HG03039 (cell line): ENCODE data around the gene SBNO2.

Experiments
- ATAC-seq: cut with Tn5 transposase; IDR thresholded peaks from one replicate; pipeline ENCODE4 v1.9.1; 2021; ENCODE audit warnings: mild to moderate bottlenecking, moderate library complexity; ENCODE audit not compliant: unreplicated experiment

Gene SBNO2

GRCh38 chr19:1093330-1093729 is 80.7 kb downstream of the SBNO2 start:
- no peak for ATAC-seq

GRCh38 chr19:1091544-1092175 is 82.4 kb downstream of the SBNO2 start:
- ATAC-seq = no peak

DNA sequence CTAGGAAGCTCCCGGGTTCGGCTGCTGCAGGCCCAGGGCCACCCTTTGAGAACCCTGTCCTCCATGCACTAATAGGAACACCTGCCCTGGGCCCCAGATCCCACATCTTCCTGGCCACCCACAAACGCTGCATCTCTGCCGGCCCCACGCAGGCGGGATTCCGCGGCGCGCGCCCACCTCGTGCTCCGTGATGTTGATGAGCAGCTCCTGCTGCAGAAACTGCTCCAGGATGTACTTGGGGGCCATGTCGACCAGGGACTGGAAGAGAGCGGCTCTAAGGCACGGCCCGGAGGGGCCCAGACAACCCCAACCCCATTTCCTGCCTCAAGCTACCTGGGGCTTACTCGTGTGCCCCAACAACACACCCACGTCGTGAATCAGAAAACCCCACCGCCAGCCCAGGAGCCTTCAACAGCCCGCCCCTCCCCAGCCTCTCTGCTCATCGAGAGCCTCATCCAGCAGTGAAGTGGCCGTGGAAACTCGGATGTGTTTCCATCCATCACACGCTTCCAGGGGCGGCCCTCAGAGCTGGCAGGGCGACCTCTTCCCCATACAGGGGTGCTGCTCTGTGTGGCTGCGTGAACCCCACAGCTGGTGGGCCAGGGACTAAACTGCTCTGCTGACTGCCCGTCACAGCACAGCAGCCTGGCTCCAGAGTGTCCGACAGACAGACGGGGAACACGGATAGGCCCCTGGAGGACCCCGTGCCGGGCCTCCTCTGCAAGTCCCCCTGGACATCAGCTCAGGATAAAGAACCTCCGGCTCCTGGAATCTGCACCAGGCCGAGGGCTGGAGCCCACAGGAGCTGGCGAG is 83.1 kb downstream of the SBNO2 start:
- ATAC-seq = no peak

- ATAC-seq = no peak
Measured at GRCh38 chr19:1089891-1090290, 84.2 kb downstream of the SBNO2 start.

- no peak for ATAC-seq
Measured at GRCh38 chr19:1089126-1089771, 84.8 kb downstream of the SBNO2 start.

DNA sequence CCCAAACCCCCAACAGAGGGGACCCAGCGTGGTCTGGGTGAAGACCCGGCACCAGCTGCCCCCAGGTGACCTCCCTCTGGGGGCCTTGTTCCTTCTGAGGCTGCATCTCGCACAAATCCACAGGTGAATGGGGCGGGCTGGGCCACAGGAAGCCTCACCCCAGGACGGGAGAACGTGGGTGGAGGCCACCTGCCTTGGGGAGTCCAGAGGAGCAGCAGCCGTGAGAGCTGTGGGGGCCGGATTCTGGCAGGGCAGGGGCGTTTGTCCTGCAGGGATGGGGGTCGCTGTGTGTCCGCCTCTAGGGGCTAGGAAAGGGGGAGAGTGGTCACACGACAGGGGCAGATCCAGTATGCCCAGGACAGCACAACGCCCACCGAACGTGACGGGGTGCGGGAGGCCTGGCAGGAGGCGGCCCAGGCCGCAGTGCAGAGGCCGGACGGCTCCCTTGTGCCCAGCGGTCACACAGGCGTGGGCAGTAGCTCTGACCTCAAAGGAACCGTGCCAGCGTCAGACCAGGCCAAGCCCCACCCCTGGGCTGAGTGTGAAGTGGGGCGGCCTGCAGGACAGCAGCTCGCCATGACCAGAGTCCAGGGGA is 85.6 kb downstream of the SBNO2 start:
- ATAC-seq = no peak

GRCh38 chr19:1087813-1088415 is 86.2 kb downstream of the SBNO2 start:
- no peak for ATAC-seq

GRCh38 chr19:1086613-1087012 is 87.5 kb downstream of the SBNO2 start:
- no peak for ATAC-seq

GRCh38 chr19:1085676-1086442 is 88.2 kb downstream of the SBNO2 start:
- ATAC-seq = no peak

- ATAC-seq = no peak
Measured at GRCh38 chr19:1085053-1085658, 88.9 kb downstream of the SBNO2 start.

GRCh38 chr19:1084024-1084868 is 89.8 kb downstream of the SBNO2 start:
- no peak for ATAC-seq

DNA sequence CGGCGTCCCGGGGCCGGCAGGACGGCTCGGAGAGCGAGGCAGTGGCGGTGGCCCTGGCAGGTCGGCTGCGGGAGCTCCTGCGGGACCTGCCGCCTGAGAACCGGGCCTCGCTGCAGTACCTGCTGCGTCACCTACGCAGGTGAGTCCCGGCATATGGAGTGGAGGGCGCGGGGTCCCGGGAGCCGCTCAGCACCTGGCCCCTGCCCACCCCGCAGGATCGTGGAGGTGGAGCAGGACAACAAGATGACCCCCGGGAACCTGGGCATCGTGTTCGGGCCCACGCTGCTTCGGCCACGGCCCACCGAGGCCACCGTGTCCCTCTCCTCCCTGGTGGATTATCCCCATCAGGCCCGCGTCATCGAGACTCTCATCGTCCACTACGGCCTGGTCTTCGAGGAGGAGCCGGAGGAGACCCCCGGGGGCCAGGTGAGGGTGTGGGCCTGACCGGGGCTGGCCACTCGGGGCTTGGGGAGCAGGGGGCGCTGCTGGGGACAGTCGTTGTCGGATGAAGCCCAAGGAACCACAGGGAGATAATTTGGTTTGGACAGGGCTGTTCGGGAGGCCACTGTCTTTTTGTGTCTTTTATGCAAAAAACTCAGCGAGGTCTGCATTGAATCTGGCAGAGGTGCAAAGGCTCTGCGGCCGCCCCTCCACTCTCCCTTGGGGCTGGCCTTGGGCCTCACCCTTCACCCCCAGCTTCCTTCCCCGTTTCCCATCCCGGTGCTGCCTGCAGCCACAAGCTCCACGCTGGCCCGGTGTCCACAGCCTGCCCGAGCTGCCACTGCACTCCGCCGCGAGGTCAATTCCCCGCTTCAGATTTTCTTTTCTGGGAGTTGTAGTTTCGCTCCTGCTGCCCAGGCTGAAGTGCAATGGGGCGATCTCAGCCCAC is 90.9 kb downstream of the SBNO2 start:
- no peak for ATAC-seq

DNA sequence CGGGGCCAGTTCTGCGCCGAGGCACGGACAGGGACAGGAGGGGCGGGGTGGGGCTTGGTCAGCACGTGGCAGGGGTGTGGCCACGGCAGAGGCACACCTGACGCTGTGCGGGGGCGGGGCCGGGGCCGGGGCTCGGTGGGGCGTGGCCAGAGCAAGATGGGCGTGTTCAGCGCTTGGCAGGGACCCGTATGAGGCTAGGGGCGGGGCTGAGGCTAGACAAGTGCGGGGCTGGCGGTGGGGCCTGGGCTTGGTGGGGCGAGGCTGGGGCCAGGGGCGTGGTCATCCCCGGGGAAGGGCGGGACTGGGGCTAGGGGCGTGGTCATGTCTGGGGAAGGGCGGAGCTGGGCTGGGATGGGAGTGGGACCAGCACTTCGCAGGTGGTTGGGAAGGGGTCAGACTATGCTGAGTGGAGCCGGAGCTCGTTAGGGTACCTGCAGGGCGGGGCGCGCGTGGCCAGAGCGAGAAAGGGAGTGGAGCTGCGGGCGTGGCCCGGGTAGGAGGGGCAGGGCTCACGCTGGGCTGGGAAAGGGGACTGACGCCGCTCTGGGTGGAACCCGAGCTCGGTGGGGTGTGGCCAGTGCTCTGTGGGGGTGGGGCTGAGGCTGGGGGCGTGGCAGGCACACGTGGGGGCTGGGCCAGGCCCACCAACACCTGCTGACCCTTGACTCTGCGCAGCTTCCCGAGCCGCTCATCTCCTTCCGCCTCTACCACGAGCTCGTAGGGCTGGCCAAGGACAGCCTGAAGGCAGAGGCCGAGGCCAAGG is 91.7 kb downstream of the SBNO2 start:
- ATAC-seq = no peak

DNA sequence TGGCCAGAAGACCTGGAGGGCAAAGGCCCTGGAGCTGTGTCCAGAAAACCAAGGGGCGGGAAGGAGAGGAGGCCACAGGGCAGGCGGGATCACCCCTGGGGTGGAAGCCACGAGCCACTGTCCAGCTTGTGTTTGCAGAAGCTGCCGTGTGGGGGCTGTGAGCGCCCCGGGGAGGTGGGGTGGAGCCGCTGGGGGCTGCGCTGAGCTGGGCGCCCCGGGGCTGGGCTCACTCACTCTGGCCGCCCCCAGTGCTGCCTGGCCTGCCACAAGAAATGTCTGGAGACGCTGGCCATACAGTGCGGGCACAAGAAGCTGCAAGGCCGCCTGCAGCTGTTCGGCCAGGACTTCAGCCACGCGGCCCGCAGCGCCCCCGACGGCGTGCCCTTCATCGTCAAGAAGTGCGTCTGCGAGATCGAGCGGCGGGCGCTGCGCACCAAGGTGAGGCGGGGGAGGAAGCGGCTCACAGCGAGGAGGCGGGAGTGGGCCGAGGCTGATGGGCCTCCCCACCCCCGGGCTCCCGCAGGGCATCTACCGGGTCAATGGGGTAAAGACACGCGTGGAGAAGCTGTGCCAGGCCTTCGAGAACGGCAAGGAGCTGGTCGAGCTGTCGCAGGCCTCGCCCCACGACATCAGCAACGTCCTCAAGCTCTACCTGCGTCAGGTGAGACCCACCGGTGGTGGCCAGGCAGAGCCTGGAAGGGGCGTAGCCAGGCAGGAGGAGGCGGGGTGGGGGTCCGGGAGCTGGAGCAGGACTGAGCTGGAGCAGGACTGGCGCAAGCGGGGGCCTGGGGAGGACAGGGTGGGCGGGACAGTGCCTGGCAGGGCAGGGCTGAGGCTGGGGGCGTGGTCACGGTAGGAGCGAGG is 92.5 kb downstream of the SBNO2 start:
- ATAC-seq = no peak

DNA sequence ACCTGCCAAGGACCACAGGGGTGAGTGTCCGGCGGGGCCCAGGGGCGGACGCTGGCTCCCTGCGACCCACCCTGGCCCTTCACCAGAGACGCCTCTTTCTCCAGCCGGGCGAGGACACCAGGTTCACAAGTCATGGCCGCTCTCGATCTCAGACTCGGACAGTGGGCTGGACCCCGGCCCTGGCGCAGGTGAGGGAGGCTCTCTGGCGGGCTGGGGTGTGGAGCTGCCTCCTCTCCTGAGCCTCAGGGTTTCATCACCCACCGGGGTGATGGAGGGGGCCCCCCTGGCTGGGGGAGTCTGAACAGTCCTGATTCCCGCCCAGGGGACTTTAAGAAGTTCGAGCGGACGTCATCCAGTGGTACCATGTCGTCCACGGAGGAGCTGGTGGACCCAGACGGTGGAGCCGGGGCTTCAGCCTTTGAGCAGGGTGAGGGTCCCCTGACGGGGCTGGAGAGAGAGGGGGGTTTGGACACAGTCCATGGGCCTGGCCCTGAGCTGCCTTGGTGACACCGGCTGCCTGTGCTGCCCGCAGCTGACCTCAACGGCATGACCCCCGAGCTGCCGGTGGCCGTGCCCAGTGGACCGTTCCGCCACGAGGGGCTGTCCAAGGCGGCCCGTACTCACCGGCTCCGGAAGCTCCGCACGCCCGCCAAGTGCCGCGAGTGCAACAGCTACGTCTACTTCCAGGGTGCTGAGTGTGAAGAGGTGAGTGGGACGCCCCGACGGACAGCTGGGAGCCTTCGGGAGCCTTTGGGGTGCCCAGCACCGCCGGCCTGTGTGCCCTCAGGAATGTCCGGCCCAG is 93.5 kb downstream of the SBNO2 start:
- no peak for ATAC-seq
